ENCODE data around the gene ITPK1.
"Not testable (repeated sequence)": the region's sequence is repeated elsewhere in the genome, so short reads cannot be mapped to it uniquely, and the experiment has no call there.

Gene ITPK1

GRCh38 chr14:93137864-93138263 is 22.1 kb upstream of the ITPK1 start:
- H3K4me3 ChIP-seq (ENCODE audit: low read length), result no peak overlapping the region
- no peak for DNase-seq (ENCODE audit: low read depth)
- TF ChIP-seq, protein P1, sequence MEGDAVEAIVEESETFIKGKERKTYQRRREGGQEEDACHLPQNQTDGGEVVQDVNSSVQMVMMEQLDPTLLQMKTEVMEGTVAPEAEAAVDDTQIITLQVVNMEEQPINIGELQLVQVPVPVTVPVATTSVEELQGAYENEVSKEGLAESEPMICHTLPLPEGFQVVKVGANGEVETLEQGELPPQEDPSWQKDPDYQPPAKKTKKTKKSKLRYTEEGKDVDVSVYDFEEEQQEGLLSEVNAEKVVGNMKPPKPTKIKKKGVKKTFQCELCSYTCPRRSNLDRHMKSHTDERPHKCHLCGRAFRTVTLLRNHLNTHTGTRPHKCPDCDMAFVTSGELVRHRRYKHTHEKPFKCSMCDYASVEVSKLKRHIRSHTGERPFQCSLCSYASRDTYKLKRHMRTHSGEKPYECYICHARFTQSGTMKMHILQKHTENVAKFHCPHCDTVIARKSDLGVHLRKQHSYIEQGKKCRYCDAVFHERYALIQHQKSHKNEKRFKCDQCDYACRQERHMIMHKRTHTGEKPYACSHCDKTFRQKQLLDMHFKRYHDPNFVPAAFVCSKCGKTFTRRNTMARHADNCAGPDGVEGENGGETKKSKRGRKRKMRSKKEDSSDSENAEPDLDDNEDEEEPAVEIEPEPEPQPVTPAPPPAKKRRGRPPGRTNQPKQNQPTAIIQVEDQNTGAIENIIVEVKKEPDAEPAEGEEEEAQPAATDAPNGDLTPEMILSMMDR (conservative IDR thresholded peaks at IDR 0.05; ENCODE audit: low read length), result no peak

DNA sequence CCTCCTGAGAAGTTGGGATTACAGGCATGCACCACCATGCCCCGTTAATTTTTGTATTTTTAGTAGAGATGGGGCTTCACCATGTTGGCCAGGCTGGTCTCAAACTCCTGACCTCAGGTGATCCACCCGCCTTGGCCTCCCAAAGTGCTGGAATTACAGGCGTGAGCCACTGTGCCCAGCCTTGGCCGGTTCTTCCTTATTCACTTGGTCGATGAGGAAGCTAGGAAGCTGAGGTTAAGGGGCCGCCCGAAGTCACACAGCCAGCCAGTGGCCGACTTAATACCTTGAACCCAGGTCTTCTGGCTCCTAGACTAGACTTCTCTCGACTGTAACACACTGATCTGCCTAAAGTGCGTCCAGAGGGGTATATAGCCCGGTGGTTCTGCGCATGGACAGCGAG is 20.8 kb upstream of the ITPK1 start:
- not testable (repeated sequence) for DNase-seq (ENCODE audit: low read depth); H3K4me3 ChIP-seq (ENCODE audit: low read length)

GRCh38 chr14:93136009-93136408 is 20.3 kb upstream of the ITPK1 start:
- DNase-seq (ENCODE audit: low read depth), result no peak
- H3K4me3 ChIP-seq (ENCODE audit: low read length), result no peak overlapping the region
- TF ChIP-seq, protein P1 (conservative IDR thresholded peaks at IDR 0.05; ENCODE audit: low read length), result no peak

- TF ChIP-seq, protein P1 (conservative IDR thresholded peaks at IDR 0.05; ENCODE audit: low read length), result no peak
- no peak overlapping the region for H3K4me3 ChIP-seq (ENCODE audit: low read length)
- DNase-seq (ENCODE audit: low read depth), result no peak
Measured at GRCh38 chr14:93135399-93135798, 19.7 kb upstream of the ITPK1 start.

- TF ChIP-seq, protein P1 (conservative IDR thresholded peaks at IDR 0.05; ENCODE audit: low read length), result no peak
- peak; percentile 87 for DNase-seq (ENCODE audit: low read depth)
- no peak overlapping the region for H3K4me3 ChIP-seq (ENCODE audit: low read length)
Measured at GRCh38 chr14:93133464-93133863, 17.7 kb upstream of the ITPK1 start.

- no peak overlapping the region for H3K4me3 ChIP-seq (ENCODE audit: low read length)
- DNase-seq (ENCODE audit: low read depth), result peak; percentile 29
Measured at GRCh38 chr14:93132472-93133065, 16.8 kb upstream of the ITPK1 start.

GRCh38 chr14:93131257-93131820 is 15.6 kb upstream of the ITPK1 start:
- not testable (repeated sequence) for H3K4me3 ChIP-seq (ENCODE audit: low read length); DNase-seq (ENCODE audit: low read depth)

More at GRCh38 chr14:93132472-93133065, 16.8 kb upstream of the ITPK1 start:
- TF ChIP-seq, protein P1 (conservative IDR thresholded peaks at IDR 0.05; ENCODE audit: low read length), result peak; percentile 56

- H3K4me3 ChIP-seq (ENCODE audit: low read length), result no peak overlapping the region
- no peak for DNase-seq (ENCODE audit: low read depth)
- TF ChIP-seq, protein P1 (conservative IDR thresholded peaks at IDR 0.05; ENCODE audit: low read length), result no peak
Measured at GRCh38 chr14:93128725-93129459, 13.2 kb upstream of the ITPK1 start.

Data from AG10803 (cell line).